GM18517 (cell line): Measurements from ENCODE around the gene KHNYN.
"Not testable (repeated sequence)": the region's sequence is repeated elsewhere in the genome, so short reads cannot be mapped to it uniquely, and the experiment has no call there.

Experiments used
- ATAC-seq: cut with Tn5 transposase; IDR thresholded peaks from one replicate; pipeline ENCODE4 v1.9.1; 2021; ENCODE audit warnings: mild to moderate bottlenecking, moderate library complexity; ENCODE audit not compliant: unreplicated experiment

Gene KHNYN

DNA sequence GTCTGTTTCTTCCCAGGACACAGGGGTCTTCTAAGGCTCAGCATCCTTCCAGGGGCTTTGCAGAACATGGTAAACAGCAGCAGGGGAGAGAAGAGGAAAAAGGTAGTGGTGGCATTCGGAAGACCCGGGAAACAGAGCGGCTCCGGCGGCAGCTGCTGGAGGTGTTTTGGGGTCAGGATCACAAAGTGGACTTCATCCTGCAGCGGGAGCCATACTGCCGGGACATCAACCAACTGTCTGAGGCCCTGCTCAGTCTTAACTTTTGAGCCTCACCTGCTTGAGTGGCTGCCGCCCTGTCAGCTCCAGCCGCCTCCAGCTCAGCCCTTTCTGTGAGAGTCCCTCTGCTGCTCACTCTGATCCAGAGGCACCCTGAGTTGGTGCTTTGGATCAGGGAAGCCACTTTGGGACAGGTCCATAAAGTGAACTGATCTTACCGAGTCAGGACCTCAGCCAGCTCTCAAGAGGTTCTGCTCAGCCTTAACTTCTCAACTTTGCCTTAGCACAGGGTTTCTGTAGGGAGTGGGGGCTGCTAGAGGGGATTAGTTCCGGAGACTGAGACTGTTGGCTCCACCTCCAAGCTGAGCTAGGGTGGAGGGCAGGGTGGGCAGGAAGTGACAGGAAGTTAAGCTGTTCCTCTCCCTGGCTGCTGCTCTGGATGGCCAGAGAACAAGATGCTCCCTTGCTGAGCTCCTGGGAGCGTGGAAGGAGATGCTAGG is 7.4 kb downstream of the KHNYN start:
- no peak for ATAC-seq

DNA sequence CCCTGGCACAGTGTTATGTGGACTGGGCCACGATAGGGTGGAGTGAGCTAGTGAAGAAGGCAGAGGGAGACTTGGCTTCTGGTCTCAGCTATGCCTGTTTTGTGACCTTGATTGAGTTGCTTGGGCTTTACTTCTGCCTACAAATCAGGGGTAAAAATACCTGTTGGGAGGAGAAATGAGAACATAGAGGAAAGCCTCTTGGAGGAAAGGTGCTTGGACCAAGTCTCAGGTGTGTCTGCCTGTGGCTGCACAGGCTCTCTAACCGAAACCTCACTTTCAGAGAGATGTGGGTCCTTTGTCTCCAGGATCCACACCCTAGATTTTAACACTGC is 7.9 kb downstream of the KHNYN start:
- ATAC-seq: no peak

DNA sequence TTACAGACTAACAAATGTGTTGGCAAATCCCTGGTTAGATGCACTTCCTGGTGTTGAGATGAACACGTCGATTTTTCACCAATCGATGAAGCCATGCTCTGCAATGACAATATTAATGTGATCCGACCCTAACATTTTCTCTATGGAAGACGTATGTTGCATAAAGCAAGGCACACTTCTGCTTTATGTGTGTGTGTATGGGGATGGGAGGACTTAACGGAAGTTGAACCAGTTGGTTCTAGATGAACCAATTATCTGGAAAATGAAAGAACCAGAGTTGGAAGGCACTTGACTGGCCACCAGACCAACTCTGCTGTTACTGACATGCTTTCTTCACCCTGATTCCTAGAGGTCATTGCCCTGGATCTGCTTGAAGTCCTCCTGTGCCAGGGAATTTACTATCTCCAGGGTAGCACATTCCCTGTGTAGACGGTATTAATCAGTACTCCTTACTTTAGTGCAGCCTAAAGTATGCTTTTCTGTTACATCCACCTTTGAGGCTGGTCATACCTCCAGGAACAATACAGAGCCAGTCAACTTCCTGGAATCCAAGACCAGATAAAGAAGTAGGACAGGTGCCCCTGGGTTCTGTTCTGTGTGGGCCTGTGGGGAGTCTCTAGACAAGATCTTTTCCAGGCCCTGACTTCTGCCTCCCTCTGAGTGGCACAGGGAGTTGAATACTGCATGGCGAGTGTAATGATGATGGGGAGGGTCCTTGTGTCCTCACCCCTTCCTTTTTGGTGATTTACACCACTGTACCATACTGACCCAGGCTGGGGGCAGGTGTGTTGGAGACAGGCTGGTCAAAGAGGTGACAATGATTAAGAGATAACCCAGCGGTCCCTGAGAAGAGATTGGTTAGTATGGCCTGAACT is 8.7 kb downstream of the KHNYN start:
- ATAC-seq: no peak

DNA sequence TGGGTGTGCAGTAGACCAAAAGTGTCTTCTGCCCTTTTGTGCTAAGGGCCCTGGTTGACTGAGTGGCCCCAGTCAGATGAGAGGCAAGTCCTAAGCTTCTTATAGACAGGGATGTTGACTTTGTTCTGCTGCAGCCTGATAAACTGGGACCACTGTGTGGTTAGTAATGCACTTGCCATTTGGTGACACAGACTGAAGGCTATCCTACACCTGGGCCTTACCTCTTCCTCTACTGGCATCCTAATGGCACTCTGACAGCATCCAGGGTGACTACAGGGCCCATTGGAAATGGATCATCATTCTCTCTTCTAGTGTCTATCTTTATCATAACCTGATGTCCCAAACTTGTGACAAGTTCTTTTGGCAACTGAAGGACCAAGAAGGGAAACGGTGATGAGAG is 9.5 kb downstream of the KHNYN start:
- no peak for ATAC-seq

DNA sequence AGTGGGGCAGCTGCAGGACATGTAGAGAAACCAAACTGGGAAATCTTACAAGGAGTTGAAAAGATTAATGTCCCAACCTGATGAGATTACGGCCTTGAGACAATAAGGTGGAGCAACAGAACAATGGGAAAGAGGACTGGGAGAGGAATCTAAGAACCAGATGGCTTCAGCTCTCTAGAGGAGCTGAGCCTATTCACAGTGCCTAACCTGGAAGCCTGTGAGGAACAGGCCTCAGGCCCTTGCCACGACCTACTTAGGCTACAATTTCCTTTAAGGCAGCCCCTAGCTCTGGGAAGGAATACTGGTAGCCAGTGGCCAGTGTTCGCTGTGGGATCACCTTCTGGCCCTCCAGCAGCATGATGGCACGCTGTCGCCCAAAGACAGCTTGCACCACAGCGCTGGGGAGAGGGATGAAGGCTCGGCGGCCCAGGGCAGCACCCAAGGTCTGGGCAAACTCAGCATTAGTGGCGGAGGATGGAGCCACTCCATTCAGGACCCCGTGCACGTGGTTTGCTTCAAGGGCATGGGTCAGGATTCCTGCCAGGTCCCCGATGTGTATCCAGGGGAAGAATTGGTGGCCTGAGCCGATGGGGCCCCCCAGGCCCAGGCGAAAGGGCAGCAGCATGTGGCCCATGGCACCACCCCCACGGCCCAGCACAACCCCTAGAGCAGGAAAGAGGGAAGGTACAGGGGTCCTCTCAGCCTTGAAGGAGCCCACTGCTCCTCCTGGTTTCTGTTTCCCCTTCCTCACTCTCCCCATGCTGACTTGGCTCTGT is 10.3 kb downstream of the KHNYN start:
- no peak for ATAC-seq

DNA sequence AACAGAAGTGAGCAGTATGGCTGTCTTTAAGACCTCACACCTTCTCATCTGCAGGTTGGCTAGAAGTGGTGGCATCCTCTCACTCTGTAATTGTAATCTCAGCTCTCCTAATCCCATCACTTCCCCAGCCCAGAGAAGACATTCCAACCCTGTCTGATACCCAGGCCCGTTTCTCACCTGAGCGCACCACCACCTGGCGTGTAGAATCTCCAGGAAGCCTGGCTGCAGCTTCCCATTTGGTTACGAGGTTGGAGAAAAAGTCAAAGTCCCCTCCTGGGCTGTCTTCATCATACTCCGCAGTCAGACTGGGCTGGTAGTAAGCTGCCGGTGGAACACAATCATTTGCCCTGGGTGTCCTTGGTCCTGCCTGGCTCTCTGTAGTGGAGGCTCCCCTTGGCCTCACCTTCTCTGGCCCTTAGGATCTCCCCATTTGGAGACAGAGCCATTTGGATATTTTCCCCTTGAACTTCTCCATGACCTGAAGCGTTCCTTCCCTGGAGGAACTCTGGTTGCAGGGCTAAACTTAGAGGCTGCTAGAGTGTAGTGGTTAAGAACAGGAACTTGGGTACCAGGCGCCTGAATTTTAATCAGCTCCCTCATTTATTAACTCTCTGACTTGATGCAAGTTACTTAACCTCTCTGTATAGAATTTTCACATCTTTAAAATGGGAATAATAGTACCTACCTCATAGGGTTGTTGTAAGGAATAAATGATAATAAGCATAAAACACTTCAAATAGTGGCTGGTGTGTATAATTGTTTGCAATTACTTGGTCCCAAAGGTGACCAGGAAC is 11.0 kb downstream of the KHNYN start:
- ATAC-seq: no peak

DNA sequence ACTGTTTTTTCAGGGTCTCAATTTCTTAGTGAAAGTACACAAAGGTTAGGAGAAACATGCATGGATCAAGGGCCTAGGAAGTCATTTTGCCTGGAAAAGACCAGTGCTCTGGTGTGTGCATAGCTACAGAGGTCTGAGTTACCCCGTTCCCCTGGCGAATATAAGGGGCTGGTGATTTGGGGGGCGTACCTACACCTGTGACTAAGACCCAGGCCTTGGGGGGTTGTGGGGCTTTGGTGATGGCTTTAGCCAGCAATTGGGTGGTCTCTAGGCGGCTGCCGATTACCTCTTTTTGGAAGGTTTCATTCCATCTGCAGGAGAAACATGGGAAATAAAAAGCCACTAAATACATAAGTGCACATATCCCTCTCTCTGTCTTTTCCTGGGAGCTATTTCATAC is 11.7 kb downstream of the KHNYN start:
- ATAC-seq: no peak

DNA sequence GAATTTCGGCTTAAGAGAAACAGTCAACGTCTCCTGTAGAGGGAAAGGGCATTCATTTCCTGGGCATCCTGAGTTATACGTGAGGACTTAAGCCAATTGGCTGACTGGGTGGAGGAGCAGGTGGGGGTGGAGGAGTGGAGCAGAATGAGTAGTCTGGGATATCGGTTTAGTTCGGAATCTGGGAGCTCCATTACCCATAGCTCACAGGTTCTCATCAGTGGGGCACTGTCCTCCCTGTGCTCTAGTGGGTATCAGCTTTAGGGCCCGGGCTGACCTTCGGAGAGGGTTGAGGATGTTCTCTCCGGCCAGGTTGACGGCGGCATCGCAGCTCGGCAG is 12.1 kb downstream of the KHNYN start:
- ATAC-seq: no peak

DNA sequence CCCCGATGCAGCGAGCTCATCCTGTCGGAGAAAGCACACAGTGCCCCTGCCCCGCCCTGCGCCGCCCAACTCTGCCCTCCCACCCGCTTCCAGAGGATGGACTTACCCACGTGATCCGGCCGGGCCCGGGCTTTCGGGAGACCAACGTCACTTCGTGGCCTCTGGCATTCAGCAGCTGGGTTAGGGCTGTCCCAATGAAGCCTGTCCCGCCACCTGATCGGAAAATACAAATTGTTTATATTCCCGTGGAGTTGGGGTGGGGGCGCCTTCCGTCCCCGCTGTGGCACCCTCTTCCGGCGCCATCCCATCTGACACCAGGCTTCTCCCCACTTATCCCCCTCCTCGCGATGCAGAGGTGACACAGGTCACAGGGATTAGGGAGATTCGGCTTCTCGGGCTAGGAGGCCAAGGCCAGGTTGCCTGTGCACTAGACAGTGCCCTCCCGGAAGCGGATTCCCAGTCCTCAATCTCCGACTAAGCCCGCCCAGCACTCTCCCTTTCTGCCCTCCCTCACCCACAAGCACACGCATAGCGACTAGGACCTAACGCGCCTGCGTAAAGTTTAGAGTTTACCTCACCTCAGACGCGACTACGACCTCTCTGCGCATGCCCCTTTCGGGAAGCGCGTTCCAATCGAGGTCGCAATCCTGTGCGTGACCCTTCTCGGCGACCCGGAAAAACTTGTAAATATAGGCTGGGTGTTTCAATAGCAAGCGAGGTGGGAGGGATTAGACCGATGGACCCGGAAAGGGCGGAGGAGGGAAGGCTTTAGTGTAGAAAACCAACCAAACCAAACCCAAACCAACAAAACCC is 12.7 kb downstream of the KHNYN start, which contains the start of gene SDR39U1:
Gene SDR39U1 (minus strand): TSS at position 537 of the 813 bp plus-strand sequence. CDS start 7 bp downstream, at position 530.
- ATAC-seq: peak; percentile 93

DNA sequence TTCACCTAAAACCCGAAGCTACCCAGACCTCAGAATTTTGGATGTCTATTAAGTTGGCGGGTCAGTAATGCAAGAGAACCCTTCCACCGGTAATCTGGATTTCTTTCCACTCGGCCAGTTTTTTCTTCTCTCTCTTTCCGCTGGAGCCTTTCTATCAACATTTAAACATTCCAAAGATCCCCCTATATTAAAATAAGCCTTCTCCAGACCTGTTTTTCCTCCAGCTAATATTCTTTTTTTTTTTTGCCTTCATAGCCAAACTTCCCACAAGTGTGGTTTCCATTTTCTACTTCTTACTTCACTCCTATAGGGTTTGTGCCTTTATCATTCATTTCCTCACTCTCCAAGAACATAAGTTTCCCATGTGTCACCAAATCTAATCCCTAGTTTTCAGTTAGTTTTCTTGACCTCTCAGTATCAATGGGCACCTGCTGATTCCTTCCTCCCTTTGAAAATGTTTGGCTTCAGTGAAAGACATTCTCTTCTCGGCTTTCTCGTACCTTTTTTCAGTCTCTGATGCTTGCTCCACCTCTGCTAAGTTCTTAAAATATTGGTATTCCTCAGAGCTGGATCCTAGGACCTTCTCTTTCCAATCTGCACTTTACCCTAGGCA is 13.4 kb downstream of the KHNYN start:
- ATAC-seq: no peak

DNA sequence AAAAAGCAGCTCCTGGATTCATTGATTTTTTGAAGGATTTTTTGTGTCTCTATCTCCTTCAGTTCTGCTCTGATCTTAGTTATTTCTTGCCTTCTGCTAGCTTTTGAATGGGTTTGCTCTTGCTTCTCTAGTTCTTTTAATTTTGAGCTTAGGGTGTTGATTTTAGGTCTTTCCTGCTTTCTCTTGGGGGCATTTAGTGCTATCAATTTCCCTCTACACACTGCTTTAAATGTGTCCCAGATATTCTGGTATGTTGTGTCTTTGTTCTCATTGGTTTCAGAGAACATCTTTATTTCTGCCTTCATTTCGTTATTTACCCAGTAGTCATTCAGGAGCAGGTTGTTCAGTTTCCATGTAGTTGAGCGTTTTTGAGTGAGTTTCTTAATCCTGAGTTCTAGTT is 21.1 kb downstream of the KHNYN start:
- not testable (repeated sequence) for ATAC-seq

DNA sequence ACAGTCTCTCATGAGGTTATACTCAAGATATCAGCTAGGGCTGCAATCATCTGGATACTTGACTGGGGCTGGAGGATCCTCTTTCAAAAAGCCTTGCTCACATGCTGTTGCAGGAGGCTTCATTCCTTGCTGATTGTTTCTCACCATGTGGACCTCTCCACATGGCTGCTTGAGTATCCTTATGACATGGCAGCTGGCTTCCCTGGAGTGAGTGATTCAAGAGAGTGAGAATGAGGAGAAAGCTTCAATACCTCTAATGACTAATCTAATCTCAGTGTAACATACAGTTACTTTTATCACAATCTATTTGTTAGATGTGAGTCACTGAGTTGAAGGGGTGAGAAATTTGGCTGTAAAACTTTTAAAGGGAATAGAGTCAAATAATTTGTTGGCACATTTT is 27.2 kb downstream of the KHNYN start:
- ATAC-seq: no peak

DNA sequence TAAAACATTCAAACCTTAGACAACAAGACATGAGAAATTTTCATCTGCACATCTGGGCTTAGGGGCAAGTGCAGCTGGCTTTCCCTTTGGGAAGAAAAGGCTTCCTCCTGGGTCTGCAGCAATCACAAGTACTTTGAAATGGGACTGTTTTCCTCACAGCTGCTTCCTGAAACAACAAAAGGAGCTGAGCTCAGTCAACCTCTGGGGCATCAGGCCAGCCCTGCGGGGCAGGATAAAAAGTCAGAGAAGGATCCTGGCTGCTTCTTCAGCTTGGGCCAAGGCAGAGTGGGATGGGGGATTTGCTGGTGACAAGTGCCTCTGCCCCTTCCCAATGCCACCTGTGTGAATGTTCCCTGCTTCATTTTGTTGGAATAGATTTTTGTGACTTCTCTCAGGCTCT is 29.0 kb downstream of the KHNYN start:
- ATAC-seq: no peak

DNA sequence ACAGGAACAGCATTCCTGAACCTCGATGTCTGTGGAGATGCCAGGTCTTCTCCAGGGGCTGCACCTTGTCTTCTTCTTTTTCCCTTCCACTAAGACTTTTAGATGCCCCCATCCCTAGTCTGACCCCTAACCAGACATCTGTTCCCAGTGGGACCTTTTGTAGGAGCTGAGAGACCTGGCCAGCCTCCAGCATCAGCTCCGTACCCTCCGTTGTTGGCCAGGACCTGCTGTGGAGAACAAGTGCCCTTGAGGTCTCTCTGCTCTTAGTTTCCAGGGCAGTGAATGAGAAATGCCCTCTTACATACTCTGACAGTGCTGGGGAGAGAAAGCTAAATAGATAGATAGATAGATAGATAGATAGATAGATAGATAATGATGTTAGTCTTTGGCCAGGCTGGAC is 29.6 kb downstream of the KHNYN start:
- ATAC-seq: no peak

DNA sequence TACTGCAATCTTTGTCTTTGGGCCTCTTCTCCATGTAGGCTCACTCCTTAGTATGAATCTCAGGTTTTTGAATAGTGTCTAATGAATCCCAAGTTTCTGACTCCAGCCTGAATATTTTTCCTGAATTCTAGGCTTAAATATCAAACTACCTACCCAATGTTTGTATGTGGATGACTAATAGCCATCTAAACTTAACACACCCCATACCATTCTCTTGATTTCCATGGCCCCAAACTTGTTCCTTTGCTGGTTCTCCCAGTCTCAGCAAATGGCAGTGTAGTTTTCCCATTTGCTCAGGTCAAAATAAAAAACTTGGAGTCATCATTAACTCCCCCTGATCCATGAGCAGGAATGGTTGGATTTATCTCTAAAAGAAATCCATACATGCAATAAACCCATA is 31.6 kb downstream of the KHNYN start:
- no peak for ATAC-seq

DNA sequence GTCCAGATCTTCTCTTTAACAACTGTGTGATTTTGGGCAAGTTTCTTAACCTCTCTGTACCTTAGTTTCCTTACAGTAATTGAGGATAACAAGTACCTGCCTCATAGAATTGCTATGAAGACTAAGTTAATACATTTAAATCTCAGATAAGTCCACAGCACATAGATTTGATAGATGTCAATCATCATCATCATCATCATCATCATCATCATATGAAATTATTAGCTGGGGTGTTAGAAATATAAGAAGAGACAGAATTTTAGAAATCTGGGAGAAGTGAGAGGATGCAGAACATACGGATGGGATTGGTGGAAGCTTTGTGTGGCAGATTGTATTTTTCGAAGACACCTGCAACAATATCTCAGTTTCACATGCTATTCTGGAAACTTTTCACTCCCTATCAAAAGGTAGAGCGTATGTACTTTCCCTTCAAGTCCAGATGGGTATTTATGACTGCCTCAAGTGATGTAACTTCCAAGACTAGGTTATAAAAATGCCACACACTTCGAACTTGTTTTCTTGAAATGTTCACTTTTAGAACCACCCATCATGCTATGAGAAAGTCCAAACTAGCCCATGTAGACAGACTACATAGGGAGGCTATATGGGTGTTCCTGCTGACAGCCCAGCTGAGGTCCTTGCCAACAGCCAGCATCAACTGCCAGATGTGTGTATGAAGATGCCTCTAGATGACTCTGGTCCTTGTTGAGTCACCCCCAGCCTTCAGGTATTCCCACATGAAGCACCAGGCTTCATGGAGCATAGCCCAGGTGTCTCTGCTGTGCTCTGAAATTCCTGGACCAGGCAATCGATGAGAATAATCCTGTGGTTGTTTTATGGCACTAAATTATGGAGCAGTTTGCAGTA is 33.5 kb downstream of the KHNYN start:
- ATAC-seq: no peak

DNA sequence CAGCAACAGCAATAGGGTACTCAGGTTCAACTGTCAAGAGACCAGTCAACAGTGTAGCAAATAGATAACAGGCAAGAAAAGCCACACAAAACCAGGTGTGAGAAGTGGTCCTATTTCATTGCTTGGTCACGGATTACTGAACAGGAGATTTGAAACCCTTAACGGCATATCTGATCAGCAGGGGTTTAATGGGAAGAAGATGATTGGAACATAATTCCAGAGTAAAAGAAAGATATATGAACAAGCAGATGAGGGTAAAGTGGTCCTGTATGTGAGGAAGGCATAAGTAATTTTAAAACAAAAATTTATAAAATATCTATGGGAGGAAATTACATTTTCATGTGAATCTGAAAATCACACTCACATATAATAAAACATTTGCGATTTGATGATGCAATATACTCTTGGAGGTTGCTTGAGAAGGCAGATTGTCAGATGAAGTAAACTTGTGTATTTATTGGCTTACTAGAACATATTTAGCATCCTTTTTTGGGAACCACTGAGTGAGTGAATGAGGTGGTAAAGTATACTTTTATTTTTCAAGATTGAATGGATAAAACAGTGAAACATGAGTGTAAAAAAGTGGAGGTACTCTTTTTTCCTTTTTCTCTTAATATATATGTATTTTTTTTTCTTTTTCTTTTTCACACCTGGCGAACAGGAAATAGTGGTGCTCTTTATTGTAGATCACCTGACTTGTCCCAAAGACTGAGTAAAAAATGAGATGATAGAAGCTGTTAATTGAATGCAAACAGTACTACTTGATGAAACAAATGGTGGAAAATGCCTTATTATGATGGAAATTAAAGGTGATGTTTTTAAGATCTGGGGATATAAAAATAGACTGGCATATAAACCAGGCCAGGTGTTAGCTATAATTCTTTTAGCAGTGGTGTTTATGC is 34.4 kb downstream of the KHNYN start:
- ATAC-seq: no peak

DNA sequence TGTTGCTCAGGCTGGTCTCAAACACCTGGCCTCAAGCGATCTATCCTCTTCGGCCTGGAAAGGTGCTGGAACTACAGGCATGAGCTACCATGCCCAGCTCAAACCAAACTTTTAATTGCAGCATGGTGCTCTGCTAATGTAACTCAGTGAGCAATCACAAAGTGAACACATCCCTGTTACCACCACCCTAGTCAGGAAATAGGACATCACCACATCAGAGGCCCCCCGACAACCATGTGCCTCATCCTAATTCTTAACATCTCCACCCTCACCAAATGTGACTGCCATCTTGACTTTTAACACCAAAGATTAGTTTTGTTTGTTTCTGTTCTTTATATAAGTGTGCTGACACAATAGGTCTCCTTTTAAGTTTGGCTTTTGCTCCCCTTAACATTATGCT is 35.6 kb downstream of the KHNYN start:
- ATAC-seq: no peak
